HG03108 (cell line): Measurements from ENCODE around the gene IER2.
"Not testable (repeated sequence)": the region's sequence is repeated elsewhere in the genome, so short reads cannot be mapped to it uniquely, and the experiment has no call there.

Experiments
- ATAC-seq: cut with Tn5 transposase; IDR thresholded peaks from one replicate; pipeline ENCODE4 v1.9.1; 2021; ENCODE audit warnings: moderate library complexity; ENCODE audit not compliant: unreplicated experiment

IER2 gene

GRCh38 chr19:13190781-13191540, 40.8 kb downstream of the IER2 start:
- no peak for ATAC-seq

- ATAC-seq = no peak
Observed at GRCh38 chr19:13195678-13196077, 45.5 kb downstream of the IER2 start.

- ATAC-seq = no peak
Observed at GRCh38 chr19:13198634-13199033, 48.4 kb downstream of the IER2 start.

DNA sequence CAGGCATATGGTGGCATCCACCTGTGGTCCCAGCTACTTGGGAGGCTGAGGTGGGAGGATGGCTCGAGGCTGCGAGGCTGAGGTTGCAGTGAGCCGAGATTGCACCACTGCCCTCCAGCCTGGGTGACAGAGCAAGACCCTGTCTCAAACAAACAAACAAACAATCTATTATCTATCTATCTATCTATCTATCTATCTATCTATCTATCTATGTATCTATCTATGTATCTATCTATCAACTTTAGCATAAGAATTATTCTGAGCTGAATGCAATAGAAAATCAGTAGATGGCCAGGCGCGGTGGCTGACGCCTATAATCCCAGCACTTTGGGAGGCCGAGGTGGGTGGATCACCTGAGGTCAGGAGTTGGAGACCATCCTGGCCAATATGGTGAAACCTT, 51.9 kb downstream of the IER2 start:
- ATAC-seq = not testable (repeated sequence)
